HEK293T (cell line): ENCODE measurements around the gene TMEM196.

ENCODE experiments used
- CTCF ChIA-PET: fragments of 350-600 bp; formaldehyde crosslinking; extraction: SDS; loops from one replicate; lab custom pipeline; 2021; ENCODE audit warnings: antibody characterized with exemption, inconsistent platforms; lab: Yijun Ruan, JAX
- POLR2A ChIA-PET: fragments of 350-600 bp; formaldehyde crosslinking; extraction: SDS; loops from one replicate; lab custom pipeline; 2020; ENCODE audit warnings: antibody characterized with exemption, inconsistent platforms; lab: Yijun Ruan, JAX
- DNase-seq: peaks from one replicate; pipeline ENCODE4 v3.0.0; 2012; ENCODE audit warnings: mixed read lengths; ENCODE audit errors: extremely low spot score
- ARNT ChIP-seq: fragments of 450-650 bp; IDR thresholded peaks from 2 replicates; pipeline ENCODE4 v1.6.1; 2017; ENCODE audit warnings: mild to moderate bottlenecking
- BHLHE40 ChIP-seq: fragments of 450-650 bp; IDR thresholded peaks from 2 replicates; pipeline ENCODE4 v1.6.1; 2016; ENCODE audit warnings: mild to moderate bottlenecking, moderate library complexity, borderline replicate concordance
- CTBP1 ChIP-seq: fragments of 450-650 bp; IDR thresholded peaks from 2 replicates; pipeline ENCODE4 v1.6.1; 2016; ENCODE audit warnings: borderline replicate concordance
- ELF4 ChIP-seq: fragments of 450-650 bp; IDR thresholded peaks from 2 replicates; pipeline ENCODE4 v1.6.1; 2017; ENCODE audit warnings: antibody characterized with exemption
- FOXA1 ChIP-seq: fragments of 450-650 bp; IDR thresholded peaks from 2 replicates; pipeline ENCODE4 v1.6.1; 2016; ENCODE audit warnings: mild to moderate bottlenecking
- FOXK2 ChIP-seq: fragments of 450-650 bp; IDR thresholded peaks from 2 replicates; pipeline ENCODE4 v1.6.1; 2016; ENCODE audit warnings: mild to moderate bottlenecking
- FOXM1 ChIP-seq: fragments of 450-650 bp; IDR thresholded peaks from 2 replicates; pipeline ENCODE4 v1.6.1; 2017; ENCODE audit warnings: mild to moderate bottlenecking, borderline replicate concordance
- HDGF ChIP-seq: fragments of 450-650 bp; IDR thresholded peaks from 2 replicates; pipeline ENCODE4 v1.6.1; 2017; ENCODE audit warnings: antibody characterized with exemption, borderline replicate concordance
- L3MBTL2 ChIP-seq: fragments of 450-650 bp; conservative IDR thresholded peaks from 2 replicates; pipeline ENCODE4 v1.6.1; 2016; ENCODE audit warnings: mild to moderate bottlenecking
- LEF1 ChIP-seq: fragments of 450-650 bp; IDR thresholded peaks from 2 replicates; pipeline ENCODE4 v1.6.1; 2017; ENCODE audit warnings: mild to moderate bottlenecking, borderline replicate concordance
- NFRKB ChIP-seq: fragments of 450-650 bp; IDR thresholded peaks from 2 replicates; pipeline ENCODE4 v1.6.1; 2016; ENCODE audit warnings: mild to moderate bottlenecking, moderate library complexity
- SP1 ChIP-seq: fragments of 450-650 bp; IDR thresholded peaks from 2 replicates; pipeline ENCODE4 v1.6.1; 2017
- SUZ12 ChIP-seq: fragments of 450-650 bp; IDR thresholded peaks from 2 replicates; pipeline ENCODE4 v1.6.1; 2016; ENCODE audit warnings: mild to moderate bottlenecking
- TARDBP ChIP-seq: fragments of 450-650 bp; IDR thresholded peaks from 2 replicates; pipeline ENCODE4 v1.6.1; 2016
- ZNF384 ChIP-seq: fragments of 450-650 bp; IDR thresholded peaks from 2 replicates; pipeline ENCODE4 v1.6.1; 2016
- TF ChIP-seq, protein P1 (sequence below): fragments of 450-650 bp; IDR thresholded peaks from 2 replicates; pipeline ENCODE4 v1.6.1; 2016

The TMEM196 gene

DNA sequence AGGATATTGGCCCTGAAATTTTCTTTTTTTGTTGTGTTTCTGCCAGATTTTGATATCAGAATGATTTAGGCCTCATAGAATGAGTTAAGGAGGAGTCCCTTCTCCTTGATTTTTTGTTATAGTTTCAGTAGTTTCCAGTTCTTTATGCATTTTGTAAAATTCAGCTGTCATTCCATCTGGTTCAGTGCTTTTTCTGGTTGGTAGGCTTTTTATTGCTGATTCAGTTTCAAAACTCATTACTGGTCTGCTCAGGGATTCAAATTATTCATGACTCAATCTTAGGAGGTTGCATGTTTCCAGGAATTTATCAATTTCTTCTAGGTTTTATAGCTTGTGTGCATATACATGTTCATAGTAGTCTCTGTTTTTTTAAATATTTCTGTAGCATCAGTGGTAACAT lies 10.1 kb upstream of the TMEM196 start:
- no peak for TF ChIP-seq FOXA1
- TF ChIP-seq ELF4: no peak
- TF ChIP-seq FOXM1: no peak
- no peak for TF ChIP-seq LEF1
- DNase-seq: no peak
- ChIA-PET POLR2A (no interaction called here), CTCF (interaction anchor here (0.7 kb wide), 1 partner anchor 1157 kb away, joined by 3 read pairs; no protein-coding TSS in a partner anchor)

DNA sequence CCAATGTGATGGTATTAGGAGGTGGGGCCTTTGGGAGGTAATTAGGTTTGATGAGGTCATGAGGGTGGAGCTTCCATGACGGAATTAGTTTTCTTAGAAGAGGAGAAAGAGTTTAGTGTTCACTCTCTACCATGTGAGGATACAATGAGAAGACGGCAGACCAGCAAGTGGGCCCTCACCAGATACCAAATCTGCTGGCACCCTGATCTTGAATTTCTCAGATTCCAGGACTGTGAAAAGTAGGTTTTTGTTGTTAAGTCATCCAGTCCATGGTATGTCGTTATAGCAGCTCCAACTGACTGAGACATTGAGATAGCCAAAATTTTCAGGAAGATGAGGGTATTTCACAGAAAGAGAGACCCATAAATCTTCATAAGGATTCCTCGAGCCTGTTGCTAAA lies 3.6 kb upstream of the TMEM196 start:
- TF ChIP-seq FOXA1: no peak
- CTCF ChIA-PET: no interaction called here
- POLR2A ChIA-PET: no interaction called here
- no peak for DNase-seq

DNA sequence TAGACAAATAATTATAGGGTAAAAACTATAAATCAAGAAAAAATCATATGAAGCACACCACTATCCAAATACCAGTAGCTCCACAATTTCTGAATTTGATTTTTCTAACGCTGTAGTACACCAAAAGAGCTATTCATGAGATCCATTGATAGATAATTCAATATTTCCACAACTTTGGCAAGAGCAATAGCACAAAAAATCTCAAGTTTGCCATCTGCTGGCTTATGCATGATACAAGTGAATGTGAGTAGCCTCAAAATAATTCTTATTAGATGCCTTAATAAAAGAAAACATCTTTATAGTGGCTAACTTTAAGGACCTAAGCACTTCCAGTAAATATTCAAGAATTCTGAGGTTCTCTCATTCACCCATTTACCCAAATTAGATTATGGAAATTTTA lies 2.2 kb upstream of the TMEM196 start:
- ChIA-PET POLR2A (no interaction called here), CTCF (interaction anchor here (0.7 kb wide), 1 partner anchor 167 kb away, joined by 3 read pairs; no protein-coding TSS in a partner anchor)
- TF ChIP-seq ZNF384: no peak
- TF ChIP-seq CTBP1: no peak
- TF ChIP-seq TARDBP: no peak
- TF ChIP-seq, protein P1, sequence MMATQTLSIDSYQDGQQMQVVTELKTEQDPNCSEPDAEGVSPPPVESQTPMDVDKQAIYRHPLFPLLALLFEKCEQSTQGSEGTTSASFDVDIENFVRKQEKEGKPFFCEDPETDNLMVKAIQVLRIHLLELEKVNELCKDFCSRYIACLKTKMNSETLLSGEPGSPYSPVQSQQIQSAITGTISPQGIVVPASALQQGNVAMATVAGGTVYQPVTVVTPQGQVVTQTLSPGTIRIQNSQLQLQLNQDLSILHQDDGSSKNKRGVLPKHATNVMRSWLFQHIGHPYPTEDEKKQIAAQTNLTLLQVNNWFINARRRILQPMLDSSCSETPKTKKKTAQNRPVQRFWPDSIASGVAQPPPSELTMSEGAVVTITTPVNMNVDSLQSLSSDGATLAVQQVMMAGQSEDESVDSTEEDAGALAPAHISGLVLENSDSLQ: no peak
- TF ChIP-seq LEF1: no peak
- TF ChIP-seq FOXA1: no peak
- TF ChIP-seq ARNT: no peak
- no peak for TF ChIP-seq SUZ12
- no peak for DNase-seq

DNA sequence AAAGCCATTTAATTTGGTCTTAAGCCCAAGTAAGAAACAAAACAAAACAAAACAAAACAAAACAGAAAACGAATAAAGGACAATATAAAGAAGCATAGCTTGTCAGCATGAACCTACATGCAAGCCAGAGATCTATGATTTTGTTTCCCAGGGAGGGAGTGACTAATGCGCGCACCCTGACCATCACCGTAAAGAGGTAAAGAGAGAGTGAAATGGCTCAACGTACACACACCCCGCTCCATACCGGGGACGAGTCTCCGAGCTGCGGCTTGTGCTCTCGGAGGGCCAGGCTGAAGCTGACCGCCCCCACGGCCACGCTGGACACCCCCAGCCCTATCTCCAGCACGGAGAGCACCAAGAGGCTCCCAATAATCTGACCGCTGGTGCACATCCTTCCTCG lies 1.1 kb downstream of the TMEM196 start:
- TF ChIP-seq L3MBTL2: no peak
- TF ChIP-seq FOXK2: no peak
- TF ChIP-seq LEF1: no peak
- no peak for TF ChIP-seq NFRKB
- no peak for DNase-seq
- CTCF ChIA-PET: interaction anchor here (0.9 to 1.2 kb wide), 2 partner anchors 58 to 63 kb away, joined by 3 read pairs; partner anchors contain the start of gene POLR1F
- POLR2A ChIA-PET: no interaction called here

DNA sequence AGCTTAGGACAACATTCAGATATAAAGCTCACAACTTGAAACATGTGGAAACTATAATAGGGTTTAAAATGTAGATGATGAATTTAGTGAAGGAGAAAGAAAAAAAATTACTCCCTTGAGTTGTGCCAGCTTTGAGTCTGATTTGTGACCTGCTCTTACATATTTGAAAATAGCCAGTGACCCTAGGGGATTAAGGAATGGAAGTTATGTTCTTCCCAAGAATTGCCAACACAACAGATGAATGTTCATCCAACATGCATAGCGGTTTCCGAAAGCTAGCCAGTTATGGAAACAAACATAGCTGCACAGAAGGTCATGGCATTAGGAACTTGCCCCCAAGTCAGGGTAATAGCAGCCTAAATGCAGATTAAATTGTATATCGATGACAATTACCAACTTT lies 10.8 kb downstream of the TMEM196 start:
- POLR2A ChIA-PET: no interaction called here
- no peak for DNase-seq
- no peak for TF ChIP-seq NFRKB
- TF ChIP-seq SP1: no peak
- TF ChIP-seq CTBP1: no peak
- no peak for TF ChIP-seq HDGF
- no peak for TF ChIP-seq BHLHE40
- TF ChIP-seq ELF4: no peak
- no peak for TF ChIP-seq FOXA1
- CTCF ChIA-PET: interaction anchor here (0.8 kb wide), 1 partner anchor 367 kb away, joined by 3 read pairs; no protein-coding TSS in a partner anchor

DNA sequence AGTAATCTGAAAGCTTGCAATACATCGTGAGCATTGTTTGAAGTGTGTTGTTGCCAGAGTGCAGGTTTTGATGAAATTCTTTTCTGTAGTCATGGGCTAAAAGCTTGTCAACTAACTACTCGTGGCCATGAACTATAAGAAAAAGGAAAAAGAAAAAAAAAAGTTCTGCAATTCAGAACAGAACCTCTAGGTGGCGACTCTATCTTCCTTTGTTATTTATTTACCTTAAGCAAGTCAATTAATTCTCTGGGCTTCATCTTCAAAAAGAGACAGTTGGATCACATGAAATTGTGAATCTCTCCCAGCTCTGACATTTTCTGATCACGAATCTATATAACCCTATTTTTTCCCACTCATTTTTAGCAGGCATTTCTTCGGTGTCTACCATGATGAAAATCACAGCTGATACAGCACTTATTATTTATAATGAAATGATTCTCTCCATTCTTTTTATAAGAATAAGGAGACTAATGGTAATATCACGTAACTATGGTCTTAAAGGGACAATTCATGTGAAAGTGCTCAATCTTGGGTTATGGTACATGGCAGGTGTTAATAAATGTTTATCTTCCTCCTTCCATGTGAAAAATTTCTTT lies 18.8 kb downstream of the TMEM196 start:
- TF ChIP-seq L3MBTL2 (no peak), BHLHE40 (no peak), TARDBP (no peak), NFRKB (no peak), FOXM1 (no peak), ZNF384 (peak; percentile 78; the same call in 1 of the 2 replicates), FOXA1 (no peak), ARNT (no peak)

DNA sequence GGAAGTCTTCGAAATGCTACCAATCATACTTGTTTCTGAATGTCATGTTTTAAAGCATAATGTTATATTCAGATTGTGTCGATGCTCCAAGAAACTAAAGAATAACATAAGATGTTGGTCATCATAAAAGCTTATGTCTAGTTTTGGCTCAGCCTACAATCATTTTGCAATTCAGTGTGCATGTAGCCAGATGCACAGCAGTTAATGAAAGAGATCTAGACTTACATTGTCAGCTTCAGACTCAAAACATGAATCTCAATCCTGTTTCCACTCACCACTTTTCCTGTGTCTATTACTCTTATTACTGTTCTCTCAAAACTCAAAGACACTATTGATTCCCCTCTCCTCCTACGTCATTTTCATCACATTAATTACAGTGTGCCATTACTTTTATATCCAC lies 21.4 kb downstream of the TMEM196 start:
- POLR2A ChIA-PET: no interaction called here
- CTCF ChIA-PET: no interaction called here
- TF ChIP-seq SUZ12 (no peak), FOXM1 (no peak), FOXA1 (no peak), BHLHE40 (no peak), CTBP1 (no peak), TARDBP (no peak), NFRKB (no peak), L3MBTL2 (no peak), LEF1 (no peak), FOXK2 (no peak), SP1 (no peak), HDGF (no peak), ZNF384 (no peak), ARNT (no peak), ELF4 (no peak)
- TF ChIP-seq, protein P1: no peak
- DNase-seq: no peak

More for the DNA sequence above, 18.8 kb downstream of the TMEM196 start:
- peak; percentile 8 for DNase-seq
- ChIA-PET CTCF (interaction anchor here (0.6 to 1.4 kb wide), 4 partner anchors 53 to 576 kb away, joined by 3 to 5 read pairs (median 3); partner anchors contain the start of gene ITGB8), POLR2A (no interaction called here)

DNA sequence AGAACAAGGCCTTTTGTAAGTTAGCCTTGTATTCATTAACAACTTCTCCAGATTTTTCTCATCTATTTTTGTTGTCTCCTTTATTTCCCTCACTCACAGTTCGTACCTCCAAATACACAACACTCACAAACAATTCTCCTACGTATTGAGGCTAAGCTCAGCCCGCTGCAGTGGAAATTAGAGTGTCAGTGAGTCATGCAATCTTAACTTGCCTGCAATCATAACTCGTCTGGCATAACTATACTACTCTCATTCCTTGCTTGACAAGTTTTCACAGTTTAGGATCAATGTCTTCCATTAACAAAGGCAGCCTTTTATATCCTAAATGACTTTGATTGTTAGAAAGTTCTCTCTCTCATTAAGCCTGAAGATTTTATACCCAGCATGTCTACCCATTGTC lies 23.8 kb downstream of the TMEM196 start:
- DNase-seq: no peak
- ChIA-PET POLR2A (no interaction called here), CTCF (no interaction called here)
- TF ChIP-seq, protein P1: no peak
- no peak for TF ChIP-seq SUZ12
- no peak for TF ChIP-seq NFRKB
- TF ChIP-seq ARNT: no peak
- no peak for TF ChIP-seq ELF4
- TF ChIP-seq HDGF: no peak
- no peak for TF ChIP-seq CTBP1
- TF ChIP-seq FOXK2: no peak
- TF ChIP-seq TARDBP: no peak
- TF ChIP-seq SP1: no peak
- TF ChIP-seq FOXA1: no peak
- TF ChIP-seq L3MBTL2: no peak
- TF ChIP-seq LEF1: no peak
- no peak for TF ChIP-seq ZNF384
- no peak for TF ChIP-seq BHLHE40
- TF ChIP-seq FOXM1: no peak
